Ishikawa (cell line): ENCODE measurements around the gene RSPO3.

Experiments
- CEBPB ChIP-seq: IDR thresholded peaks from 2 replicates; pipeline ENCODE4 v1.6.1; 2012
- CREB1 ChIP-seq: IDR thresholded peaks from 2 replicates; pipeline ENCODE4 v1.6.1; 2012; ENCODE audit warnings: low read depth
- EGR1 ChIP-seq: IDR thresholded peaks from 2 replicates; pipeline ENCODE4 v1.6.1; 2012
- EP300 ChIP-seq: IDR thresholded peaks from 2 replicates; pipeline ENCODE4 v1.6.1; 2012; ENCODE audit warnings: borderline replicate concordance
- FOXM1 ChIP-seq: IDR thresholded peaks from 2 replicates; pipeline ENCODE4 v1.6.1; 2012; ENCODE audit warnings: low read depth, borderline replicate concordance
- MAX ChIP-seq: IDR thresholded peaks from 2 replicates; pipeline ENCODE4 v1.6.1; 2012
- NFIC ChIP-seq: IDR thresholded peaks from 2 replicates; pipeline ENCODE4 v1.6.1; 2012
- RAD21 ChIP-seq: IDR thresholded peaks from 2 replicates; pipeline ENCODE4 v1.6.1; 2012; ENCODE audit warnings: low read depth
- REST ChIP-seq: IDR thresholded peaks from 2 replicates; pipeline ENCODE4 v1.6.1; 2012; ENCODE audit warnings: low read depth, mild to moderate bottlenecking
- TAF1 ChIP-seq: IDR thresholded peaks from 2 replicates; pipeline ENCODE4 v1.6.1; 2012; ENCODE audit warnings: low read depth, mild to moderate bottlenecking
- TCF12 ChIP-seq: IDR thresholded peaks from 2 replicates; pipeline ENCODE4 v1.6.1; 2012; ENCODE audit warnings: low read depth
- TEAD4 ChIP-seq: IDR thresholded peaks from 2 replicates; pipeline ENCODE4 v1.6.1; 2012
- USF1 ChIP-seq: IDR thresholded peaks from 2 replicates; pipeline ENCODE4 v1.6.1; 2012
- YY1 ChIP-seq: IDR thresholded peaks from 2 replicates; pipeline ENCODE4 v1.6.1; 2012; ENCODE audit warnings: low read depth
- ZBTB7A ChIP-seq: IDR thresholded peaks from 2 replicates; pipeline ENCODE4 v1.6.1; 2012; ENCODE audit warnings: low read depth

The RSPO3 gene

GRCh38 chr6:127121637-127121960, 3.1 kb downstream of the RSPO3 start:
- no peak for TF ChIP-seq NFIC
- no peak for TF ChIP-seq TCF12
- TF ChIP-seq REST, result no peak
- TF ChIP-seq EGR1, result no peak
- no peak for TF ChIP-seq USF1
- no peak for TF ChIP-seq CREB1
- no peak for TF ChIP-seq TEAD4
- no peak for TF ChIP-seq CEBPB
- no peak for TF ChIP-seq TAF1
- TF ChIP-seq RAD21, result no peak
- TF ChIP-seq ZBTB7A, result no peak

- TF ChIP-seq TCF12 (no peak), RAD21 (no peak), CREB1 (no peak), MAX (no peak), NFIC (no peak), USF1 (no peak), REST (no peak), CEBPB (no peak), TEAD4 (no peak), YY1 (no peak), ZBTB7A (no peak), EP300 (no peak), EGR1 (no peak), TAF1 (no peak), FOXM1 (no peak)
These were observed 5.7 kb downstream of the RSPO3 start for GRCh38 chr6:127124172-127124571.

- TF ChIP-seq TCF12 (no peak), EGR1 (no peak), RAD21 (no peak), REST (no peak), USF1 (no peak), ZBTB7A (no peak), YY1 (no peak), MAX (no peak), EP300 (no peak), TEAD4 (no peak), NFIC (no peak), TAF1 (no peak), CEBPB (no peak), CREB1 (no peak), FOXM1 (no peak)
These were observed 6.2 kb downstream of the RSPO3 start for GRCh38 chr6:127124680-127125079.

GRCh38 chr6:127128066-127128465, 9.6 kb downstream of the RSPO3 start:
- no peak for TF ChIP-seq REST
- TF ChIP-seq TCF12, result no peak
- TF ChIP-seq YY1, result no peak
- TF ChIP-seq MAX, result no peak
- TF ChIP-seq RAD21, result no peak
- no peak for TF ChIP-seq USF1
